MM.1S (cell line): Measurements from ENCODE around the gene HACD1.

ENCODE experiments used
- DNase-seq: peaks from one replicate; pipeline ENCODE4 v3.0.0-alpha.2; 2015
- H2AFZ ChIP-seq: fragments of 300-600 bp; sonication (generic); 2 replicates; pipeline ENCODE4 v1.6.0; 2016; ENCODE audit warnings: antibody characterized with exemption, low read length
- H3F3A ChIP-seq: fragments of 300-600 bp; sonication (generic); 2 replicates; pipeline ENCODE4 v1.6.1; 2016; ENCODE audit warnings: mild to moderate bottlenecking, antibody characterized with exemption, low read length, moderate library complexity, mixed read lengths; ENCODE audit not compliant: insufficient read depth
- H3K27ac ChIP-seq: fragments of 300-600 bp; sonication (generic); 2 replicates; pipeline ENCODE4 v1.5.1; 2016; ENCODE audit warnings: mild to moderate bottlenecking, low read length
- H3K27me3 ChIP-seq: fragments of 300-600 bp; sonication (generic); replicated peaks from 2 replicates; pipeline ENCODE4 v1.6.0; 2016; ENCODE audit warnings: low read length; ENCODE audit not compliant: insufficient read depth
- H3K36me3 ChIP-seq: fragments of 300-600 bp; sonication (generic); replicated peaks from 2 replicates; pipeline ENCODE4 v1.6.1; 2016; ENCODE audit warnings: mild to moderate bottlenecking, low read length, mixed read lengths; ENCODE audit not compliant: insufficient read depth
- H3K4me1 ChIP-seq: fragments of 300-600 bp; sonication (generic); 2 replicates; pipeline ENCODE4 v1.6.1; 2016; ENCODE audit warnings: low read length, mixed read lengths
- H3K4me2 ChIP-seq: fragments of 300-600 bp; sonication (generic); 2 replicates; pipeline ENCODE4 v1.6.0; 2016; ENCODE audit warnings: low read depth, low read length
- H3K4me3 ChIP-seq: fragments of 300-600 bp; sonication (generic); 2 replicates; pipeline ENCODE4 v1.5.1; 2016; ENCODE audit warnings: low read length, mixed read lengths
- H3K79me2 ChIP-seq: fragments of 300-600 bp; sonication (generic); 2 replicates; pipeline ENCODE4 v1.6.1; 2016; ENCODE audit warnings: mixed run types, low read length, mixed read lengths
- H3K9ac ChIP-seq: fragments of 300-600 bp; sonication (generic); 2 replicates; pipeline ENCODE4 v1.6.1; 2016; ENCODE audit warnings: low read length, mixed read lengths
- H3K9me2 ChIP-seq: fragments of 300-600 bp; sonication (generic); replicated peaks from 2 replicates; pipeline ENCODE4 v1.6.1; 2016; ENCODE audit warnings: mild to moderate bottlenecking, low read length, mixed read lengths; ENCODE audit not compliant: insufficient read depth
- H3K9me3 ChIP-seq: fragments of 300-600 bp; sonication (generic); replicated peaks from 2 replicates; pipeline ENCODE4 v1.6.1; 2016; ENCODE audit warnings: mild to moderate bottlenecking, low read length, mixed read lengths; ENCODE audit not compliant: insufficient read depth
- H4K20me1 ChIP-seq: fragments of 300-600 bp; sonication (generic); 2 replicates; pipeline ENCODE4 v1.6.1; 2016; ENCODE audit warnings: mild to moderate bottlenecking, low read length, moderate library complexity, mixed read lengths; ENCODE audit not compliant: insufficient read depth
- CTCF ChIP-seq: fragments of 300-600 bp; sonication (generic); IDR thresholded peaks from 2 replicates; pipeline ENCODE4 v1.5.1; 2016; ENCODE audit warnings: antibody characterized with exemption, low read length, mixed read lengths
- EZH2 ChIP-seq: fragments of 300-600 bp; sonication (generic); optimal IDR thresholded peaks from 2 replicates; pipeline ENCODE3; 2017; ENCODE audit warnings: low read depth, mild to moderate bottlenecking, antibody characterized with exemption, low read length, mixed read lengths
- EZH2phosphoT487 ChIP-seq: fragments of 300-600 bp; sonication (generic); IDR thresholded peaks from 2 replicates; pipeline ENCODE4 v1.6.1; 2018; ENCODE audit warnings: antibody characterized with exemption, low read length

Gene HACD1

GRCh38 chr10:17655009-17655408 is 37.8 kb upstream of the HACD1 start:
- peaks cover 96% of the 10 kb centered on the region for H3K79me2 ChIP-seq
- no peaks in the 10 kb centered on the region for H3K9me3 ChIP-seq
- H3K27ac ChIP-seq: no peak overlapping the region
- H3K27me3 ChIP-seq: no peaks in the 10 kb centered on the region
- no peak for DNase-seq
- peaks cover 4% of the 10 kb centered on the region; the same call in 1 of the 2 replicates for H3K36me3 ChIP-seq
- no peak overlapping the region for H3K4me3 ChIP-seq
- no peak overlapping the region for H2AFZ ChIP-seq
- TF ChIP-seq EZH2phosphoT487 (no peak), CTCF (no peak), EZH2 (no peak)
- H3F3A ChIP-seq: no peaks in the 10 kb centered on the region
- no peak overlapping the region for H3K4me2 ChIP-seq
- H4K20me1 ChIP-seq: no peaks in the 10 kb centered on the region
- H3K9me2 ChIP-seq: no peaks in the 10 kb centered on the region
- no peak overlapping the region for H3K9ac ChIP-seq
- H3K4me1 ChIP-seq: no peaks in the 10 kb centered on the region

GRCh38 chr10:17652585-17652984 is 35.4 kb upstream of the HACD1 start:
- Histone ChIP-seq H3K9me3 (no peaks in the 10 kb centered on the region), H3K27me3 (no peaks in the 10 kb centered on the region), H3K9ac (no peak overlapping the region), H3K9me2 (no peaks in the 10 kb centered on the region), H2AFZ (no peak overlapping the region), H4K20me1 (no peaks in the 10 kb centered on the region), H3K36me3 (peaks cover 4% of the 10 kb centered on the region; the same call in 1 of the 2 replicates), H3K4me1 (no peaks in the 10 kb centered on the region), H3K4me2 (no peak overlapping the region), H3K4me3 (no peak overlapping the region), H3K27ac (no peak overlapping the region), H3K79me2 (peaks cover 98% of the 10 kb centered on the region), H3F3A (no peaks in the 10 kb centered on the region)
- no peak for DNase-seq
- TF ChIP-seq EZH2: no peak
- TF ChIP-seq CTCF: no peak
- TF ChIP-seq EZH2phosphoT487: no peak

GRCh38 chr10:17651896-17652295 is 34.7 kb upstream of the HACD1 start:
- H3F3A ChIP-seq: no peaks in the 10 kb centered on the region
- H3K27me3 ChIP-seq: no peaks in the 10 kb centered on the region
- H3K9me2 ChIP-seq: no peaks in the 10 kb centered on the region
- no peak overlapping the region for H3K27ac ChIP-seq
- H3K79me2 ChIP-seq: peaks cover 98% of the 10 kb centered on the region
- H3K4me2 ChIP-seq: no peak overlapping the region
- H4K20me1 ChIP-seq: no peaks in the 10 kb centered on the region
- H3K9ac ChIP-seq: no peak overlapping the region
- H3K36me3 ChIP-seq: peaks cover 4% of the 10 kb centered on the region; the same call in 1 of the 2 replicates
- no peaks in the 10 kb centered on the region for H3K4me1 ChIP-seq
- DNase-seq: no peak
- no peaks in the 10 kb centered on the region for H3K9me3 ChIP-seq
- no peak overlapping the region for H2AFZ ChIP-seq
- no peak for TF ChIP-seq EZH2phosphoT487
- TF ChIP-seq EZH2: no peak
- no peak for TF ChIP-seq CTCF
- no peak overlapping the region for H3K4me3 ChIP-seq
